HEK293T (cell line): ENCODE data around the gene PHOX2A.

ENCODE experiments used
- ARNT ChIP-seq: fragments of 450-650 bp; IDR thresholded peaks from 2 replicates; pipeline ENCODE4 v1.6.1; 2017; ENCODE audit warnings: mild to moderate bottlenecking
- BHLHE40 ChIP-seq: fragments of 450-650 bp; IDR thresholded peaks from 2 replicates; pipeline ENCODE4 v1.6.1; 2016; ENCODE audit warnings: mild to moderate bottlenecking, moderate library complexity, borderline replicate concordance
- CTBP1 ChIP-seq: fragments of 450-650 bp; IDR thresholded peaks from 2 replicates; pipeline ENCODE4 v1.6.1; 2016; ENCODE audit warnings: borderline replicate concordance
- ELF4 ChIP-seq: fragments of 450-650 bp; IDR thresholded peaks from 2 replicates; pipeline ENCODE4 v1.6.1; 2017; ENCODE audit warnings: antibody characterized with exemption
- FOXA1 ChIP-seq: fragments of 450-650 bp; IDR thresholded peaks from 2 replicates; pipeline ENCODE4 v1.6.1; 2016; ENCODE audit warnings: mild to moderate bottlenecking
- FOXK2 ChIP-seq: fragments of 450-650 bp; IDR thresholded peaks from 2 replicates; pipeline ENCODE4 v1.6.1; 2016; ENCODE audit warnings: mild to moderate bottlenecking
- FOXM1 ChIP-seq: fragments of 450-650 bp; IDR thresholded peaks from 2 replicates; pipeline ENCODE4 v1.6.1; 2017; ENCODE audit warnings: mild to moderate bottlenecking, borderline replicate concordance
- HDGF ChIP-seq: fragments of 450-650 bp; IDR thresholded peaks from 2 replicates; pipeline ENCODE4 v1.6.1; 2017; ENCODE audit warnings: antibody characterized with exemption, borderline replicate concordance
- PKNOX1 ChIP-seq: fragments of 450-650 bp; IDR thresholded peaks from 2 replicates; pipeline ENCODE4 v1.6.1; 2016
- SP1 ChIP-seq: fragments of 450-650 bp; IDR thresholded peaks from 2 replicates; pipeline ENCODE4 v1.6.1; 2017
- SUZ12 ChIP-seq: fragments of 450-650 bp; IDR thresholded peaks from 2 replicates; pipeline ENCODE4 v1.6.1; 2016; ENCODE audit warnings: mild to moderate bottlenecking
- TARDBP ChIP-seq: fragments of 450-650 bp; IDR thresholded peaks from 2 replicates; pipeline ENCODE4 v1.6.1; 2016
- ZNF384 ChIP-seq: fragments of 450-650 bp; IDR thresholded peaks from 2 replicates; pipeline ENCODE4 v1.6.1; 2016

DNA sequence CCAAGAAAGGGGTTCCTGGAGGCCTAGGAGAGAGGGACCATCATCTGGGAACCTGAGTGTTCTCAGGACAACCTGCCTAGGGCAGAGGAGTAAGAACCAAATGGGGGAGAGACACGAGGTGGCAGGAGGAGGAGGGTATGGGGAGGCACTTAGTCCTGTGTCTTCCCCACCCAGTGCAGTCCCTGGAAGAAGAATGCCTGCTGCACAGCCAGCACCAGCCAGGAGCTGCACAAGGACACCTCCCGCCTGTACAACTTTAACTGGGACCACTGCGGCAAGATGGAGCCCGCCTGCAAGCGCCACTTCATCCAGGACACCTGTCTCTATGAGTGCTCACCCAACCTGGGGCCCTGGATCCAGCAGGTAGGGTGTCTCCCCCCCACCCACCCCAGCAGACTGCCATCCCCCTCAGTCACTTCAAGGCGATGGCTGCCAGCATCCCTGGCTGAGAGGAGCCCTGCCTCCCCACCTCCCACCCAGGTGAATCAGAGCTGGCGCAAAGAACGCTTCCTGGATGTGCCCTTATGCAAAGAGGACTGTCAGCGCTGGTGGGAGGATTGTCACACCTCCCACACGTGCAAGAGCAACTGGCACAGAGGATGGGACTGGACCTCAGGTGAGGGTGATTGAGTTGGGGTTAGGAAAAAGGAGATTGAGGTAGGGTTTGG, 23.1 kb downstream of the PHOX2A start:
- TF ChIP-seq ARNT (no peak), SP1 (no peak), BHLHE40 (no peak), FOXK2 (no peak), CTBP1 (no peak), ZNF384 (no peak), SUZ12 (no peak), FOXM1 (no peak), HDGF (no peak), PKNOX1 (no peak), TARDBP (no peak), ELF4 (no peak), FOXA1 (no peak)
